GM12801 (cell line): ENCODE data around the gene SHISA2.

Experiments
- CTCF ChIP-seq: IDR thresholded peaks from one replicate; pipeline ENCODE4 v1.5.1; 2011; ENCODE audit warnings: control low read depth; ENCODE audit not compliant: insufficient read length; ENCODE audit errors: extremely low read depth

Gene SHISA2

GRCh38 chr13:26020891-26021290, 30.9 kb downstream of the SHISA2 start:
- TF ChIP-seq CTCF, result no peak

GRCh38 chr13:26019881-26020870, 31.6 kb downstream of the SHISA2 start:
- TF ChIP-seq CTCF, result no peak

GRCh38 chr13:26019251-26019650, 32.6 kb downstream of the SHISA2 start:
- no peak for TF ChIP-seq CTCF

GRCh38 chr13:26017932-26018665, 33.7 kb downstream of the SHISA2 start:
- TF ChIP-seq CTCF, result no peak

- TF ChIP-seq CTCF, result no peak
Observed at GRCh38 chr13:26017196-26017921, 34.5 kb downstream of the SHISA2 start.

- TF ChIP-seq CTCF, result no peak
Observed at GRCh38 chr13:26016189-26016588, 35.6 kb downstream of the SHISA2 start.
